ENCODE measurements around the gene CCDC15. TPM values are rescaled to one million over a fixed set of nuclear protein-coding genes. Genes with fewer than 3 reads are reported as not detected.

The CCDC15 gene
- total and polyA plus RNA-seq, 5 donors from 2014 or later = 0.64 to 1.8 (median 1.1) TPM

- Histone ChIP-seq H3K27me3 (ENCODE audit: control insufficient read depth, insufficient read depth, low read length) (no peaks in the 10 kb centered on the region), H3K36me3 (ENCODE audit: control insufficient read depth, insufficient read depth, low read length) (no peaks in the 10 kb centered on the region), H3K27ac (ENCODE audit: insufficient read depth, low read length, poor library complexity, severe bottlenecking) (no peak overlapping the region), H3K4me3 (ENCODE audit: low read depth, low read length) (no peak overlapping the region), H3K4me1 (ENCODE audit: control insufficient read depth, insufficient read depth, low read length, poor library complexity, severe bottlenecking) (no peaks in the 10 kb centered on the region), H3K9me3 (ENCODE audit: control insufficient read depth in 2 of 2, low read length in 2 of 2) (no peaks in the 10 kb centered on the region)
- Mint-ChIP-seq H3K4me3 (no peak overlapping the region), H3K36me3 (no peaks in the 10 kb centered on the region), H3K9me3 (no peaks in the 10 kb centered on the region), H3K27ac (no peak overlapping the region), H3K4me1 (peaks cover 0 to 6% (median 3%) of the 10 kb centered on the region in 4 donors), H3K27me3 (peaks cover 5% of the 10 kb centered on the region)
- ATAC-seq (ENCODE audit: low read depth in 2 of 2) (no peak), DNase-seq (no peak)
These were observed 121.9 kb downstream of the CCDC15 start for GRCh38 chr11:125075900-125076317.

GRCh38 chr11:125076378-125076945 is 122.5 kb downstream of the CCDC15 start:
- no peak overlapping the region for H3K27ac Mint-ChIP-seq
- Histone ChIP-seq H3K27me3 (ENCODE audit: control insufficient read depth, insufficient read depth, low read length) (no peaks in the 10 kb centered on the region), H3K4me3 (ENCODE audit: low read depth, low read length) (no peak overlapping the region), H3K4me1 (ENCODE audit: control insufficient read depth, insufficient read depth, low read length, poor library complexity, severe bottlenecking) (no peaks in the 10 kb centered on the region), H3K27ac (ENCODE audit: insufficient read depth, low read length, poor library complexity, severe bottlenecking) (no peak overlapping the region), H3K9me3 (ENCODE audit: control insufficient read depth in 2 of 2, low read length in 2 of 2) (no peaks in the 10 kb centered on the region), H3K36me3 (ENCODE audit: control insufficient read depth, insufficient read depth, low read length) (no peaks in the 10 kb centered on the region)
- H3K27me3 Mint-ChIP-seq = peaks cover 5% of the 10 kb centered on the region
- no peak overlapping the region for H3K4me3 Mint-ChIP-seq
- no peaks in the 10 kb centered on the region for H3K9me3 Mint-ChIP-seq
- DNase-seq (no peak), ATAC-seq (ENCODE audit: low read depth in 2 of 2) (no peak)
- H3K4me1 Mint-ChIP-seq = peaks cover 0 to under 1% (median under 1%) of the 10 kb centered on the region in 4 donors
- no peaks in the 10 kb centered on the region for H3K36me3 Mint-ChIP-seq

- no peak overlapping the region for H3K27ac ChIP-seq (ENCODE audit: insufficient read depth, low read length, poor library complexity, severe bottlenecking)
These were observed 124.0 kb downstream of the CCDC15 start for GRCh38 chr11:125078016-125078415.

GRCh38 chr11:125078516-125079140 is 124.6 kb downstream of the CCDC15 start:
- Mint-ChIP-seq H3K36me3 (no peaks in the 10 kb centered on the region), H3K4me1 (no peaks in the 10 kb centered on the region), H3K27ac (no peak overlapping the region), H3K27me3 (peaks cover 5% of the 10 kb centered on the region), H3K4me3 (no peak overlapping the region), H3K9me3 (no peaks in the 10 kb centered on the region)
- Histone ChIP-seq H3K36me3 (ENCODE audit: control insufficient read depth, insufficient read depth, low read length) (no peaks in the 10 kb centered on the region), H3K27ac (ENCODE audit: insufficient read depth, low read length, poor library complexity, severe bottlenecking) (no peak overlapping the region), H3K27me3 (ENCODE audit: control insufficient read depth, insufficient read depth, low read length) (no peaks in the 10 kb centered on the region), H3K9me3 (ENCODE audit: control insufficient read depth in 2 of 2, low read length in 2 of 2) (no peaks in the 10 kb centered on the region), H3K4me3 (ENCODE audit: low read depth, low read length) (no peak overlapping the region), H3K4me1 (ENCODE audit: control insufficient read depth, insufficient read depth, low read length, poor library complexity, severe bottlenecking) (no peaks in the 10 kb centered on the region)
- ATAC-seq (ENCODE audit: low read depth in 2 of 2) (no peak), DNase-seq (no peak)

More at GRCh38 chr11:125078016-125078415, 124.0 kb downstream of the CCDC15 start:
- Mint-ChIP-seq H3K36me3 (no peaks in the 10 kb centered on the region), H3K9me3 (no peaks in the 10 kb centered on the region), H3K4me3 (peak overlapping the region in 1 of 4 donors; percentile 27), H3K27me3 (peaks cover 5% of the 10 kb centered on the region), H3K27ac (no peak overlapping the region), H3K4me1 (no peaks in the 10 kb centered on the region)
- Histone ChIP-seq H3K36me3 (ENCODE audit: control insufficient read depth, insufficient read depth, low read length) (no peaks in the 10 kb centered on the region), H3K4me3 (ENCODE audit: low read depth, low read length) (no peak overlapping the region), H3K27me3 (ENCODE audit: control insufficient read depth, insufficient read depth, low read length) (no peaks in the 10 kb centered on the region), H3K9me3 (ENCODE audit: control insufficient read depth in 2 of 2, low read length in 2 of 2) (no peaks in the 10 kb centered on the region), H3K4me1 (ENCODE audit: control insufficient read depth, insufficient read depth, low read length, poor library complexity, severe bottlenecking) (no peaks in the 10 kb centered on the region)
- no peak for ATAC-seq (ENCODE audit: low read depth in 2 of 2)
- no peak for DNase-seq

GRCh38 chr11:125079151-125079877 is 125.3 kb downstream of the CCDC15 start:
- H3K27me3 Mint-ChIP-seq = peaks cover 5% of the 10 kb centered on the region
- no peaks in the 10 kb centered on the region for H3K36me3 Mint-ChIP-seq
- Histone ChIP-seq H3K4me3 (ENCODE audit: low read depth, low read length) (no peak overlapping the region), H3K36me3 (ENCODE audit: control insufficient read depth, insufficient read depth, low read length) (no peaks in the 10 kb centered on the region), H3K27ac (ENCODE audit: insufficient read depth, low read length, poor library complexity, severe bottlenecking) (no peak overlapping the region), H3K27me3 (ENCODE audit: control insufficient read depth, insufficient read depth, low read length) (no peaks in the 10 kb centered on the region), H3K4me1 (ENCODE audit: control insufficient read depth, insufficient read depth, low read length, poor library complexity, severe bottlenecking) (no peaks in the 10 kb centered on the region), H3K9me3 (ENCODE audit: control insufficient read depth in 2 of 2, low read length in 2 of 2) (no peaks in the 10 kb centered on the region)
- no peaks in the 10 kb centered on the region for H3K9me3 Mint-ChIP-seq
- no peaks in the 10 kb centered on the region for H3K4me1 Mint-ChIP-seq
- DNase-seq (no peak), ATAC-seq (ENCODE audit: low read depth in 2 of 2) (no peak)
- H3K27ac Mint-ChIP-seq = no peak overlapping the region
- no peak overlapping the region for H3K4me3 Mint-ChIP-seq

GRCh38 chr11:125079878-125080530 is 126.0 kb downstream of the CCDC15 start:
- ATAC-seq (ENCODE audit: low read depth in 2 of 2) (no peak), DNase-seq (no peak)
- H3K4me1 Mint-ChIP-seq = no peaks in the 10 kb centered on the region
- H3K27ac Mint-ChIP-seq = no peak overlapping the region
- no peaks in the 10 kb centered on the region for H3K36me3 ChIP-seq (ENCODE audit: control insufficient read depth, insufficient read depth, low read length)
- H3K4me1 ChIP-seq (ENCODE audit: control insufficient read depth, insufficient read depth, low read length, poor library complexity, severe bottlenecking) = no peaks in the 10 kb centered on the region
- H3K9me3 Mint-ChIP-seq = no peaks in the 10 kb centered on the region
- peaks cover 5% of the 10 kb centered on the region for H3K27me3 Mint-ChIP-seq
- H3K4me3 ChIP-seq (ENCODE audit: low read depth, low read length) = no peak overlapping the region
- no peak overlapping the region for H3K27ac ChIP-seq (ENCODE audit: insufficient read depth, low read length, poor library complexity, severe bottlenecking)
- H3K27me3 ChIP-seq (ENCODE audit: control insufficient read depth, insufficient read depth, low read length) = no peaks in the 10 kb centered on the region
- no peaks in the 10 kb centered on the region for H3K36me3 Mint-ChIP-seq
- no peak overlapping the region for H3K4me3 Mint-ChIP-seq
- H3K9me3 ChIP-seq (ENCODE audit: control insufficient read depth in 2 of 2, low read length in 2 of 2) = no peaks in the 10 kb centered on the region

- Histone ChIP-seq H3K4me1 (ENCODE audit: control insufficient read depth, insufficient read depth, low read length, poor library complexity, severe bottlenecking) (no peaks in the 10 kb centered on the region), H3K27ac (ENCODE audit: insufficient read depth, low read length, poor library complexity, severe bottlenecking) (no peak overlapping the region), H3K9me3 (ENCODE audit: control insufficient read depth in 2 of 2, low read length in 2 of 2) (no peaks in the 10 kb centered on the region), H3K4me3 (ENCODE audit: low read depth, low read length) (no peak overlapping the region), H3K36me3 (ENCODE audit: control insufficient read depth, insufficient read depth, low read length) (no peaks in the 10 kb centered on the region), H3K27me3 (ENCODE audit: control insufficient read depth, insufficient read depth, low read length) (no peaks in the 10 kb centered on the region)
- ATAC-seq (ENCODE audit: low read depth in 2 of 2) (no peak), DNase-seq (no peak)
- H3K36me3 Mint-ChIP-seq = no peaks in the 10 kb centered on the region
- H3K4me1 Mint-ChIP-seq = no peaks in the 10 kb centered on the region
- no peaks in the 10 kb centered on the region for H3K9me3 Mint-ChIP-seq
- H3K4me3 Mint-ChIP-seq = no peak overlapping the region
- no peak overlapping the region for H3K27ac Mint-ChIP-seq
- H3K27me3 Mint-ChIP-seq = peaks cover 5% of the 10 kb centered on the region
These were observed 126.5 kb downstream of the CCDC15 start for GRCh38 chr11:125080531-125080911.

Data from CD4-positive, CD25-positive, alpha-beta regulatory T cell (primary cell).